Caco-2 (cell line): Measurements from ENCODE around the gene HES4. TPM values are rescaled to one million over a fixed set of nuclear protein-coding genes. Genes with fewer than 3 reads are reported as not detected.

Experiments used
- BruUV-seq: library from RNA; stranded (reverse); fragments of 400-500 nt; replicated peaks from 2 replicates; lab custom pipeline; 2021; lab: Mats Ljungman, UMichigan
- CTCF ChIA-PET: fragments of 300-600 bp; sonication (Branson Sonifier 250); formaldehyde crosslinking; loops from one replicate; lab custom pipeline; 2022; ENCODE audit warnings: antibody characterized with exemption; lab: Charles Lee
- POLR2A ChIA-PET: fragments of 300-600 bp; sonication (Branson Sonifier 250); formaldehyde crosslinking; loops from one replicate; lab custom pipeline; 2022; ENCODE audit warnings: antibody characterized with exemption; lab: Charles Lee
- DNase-seq, 2 experiments: peaks; one replicate each; pipeline versions ENCODE4 v3.0.0 to v3.0.0-alpha.2; 2020 to 2022
- H3K27me3 ChIP-seq: replicated peaks from 2 replicates; pipeline ENCODE4 v1.6.0; 2011; ENCODE audit warnings: low read length; ENCODE audit not compliant: control insufficient read depth, insufficient read depth
- H3K36me3 ChIP-seq: 2 replicates; pipeline ENCODE4 v1.5.1; 2011; ENCODE audit warnings: low read length; ENCODE audit not compliant: control insufficient read depth, insufficient read depth
- H3K4me1 ChIP-seq: fragments of 250-450 bp; sonication (Bioruptor Pico); 2 replicates; pipeline ENCODE4 v1.5.1; 2020; ENCODE audit warnings: mild to moderate bottlenecking
- H3K4me3 ChIP-seq: 2 replicates; pipeline ENCODE4 v1.5.1; 2011; ENCODE audit warnings: low read depth, mild to moderate bottlenecking, control low read depth, low read length
- H3K9me3 ChIP-seq: fragments of 250-450 bp; sonication (Bioruptor Pico); 2 replicates; pipeline ENCODE4 v1.5.1; 2020; ENCODE audit warnings: mild to moderate bottlenecking, moderate library complexity
- H3K27ac Mint-ChIP-seq: one replicate; pipeline ENCODE4 v1.8.0; 2022; ENCODE audit warnings: mixed read lengths; ENCODE audit not compliant: unreplicated experiment
- H3K27me3 Mint-ChIP-seq: one replicate; pipeline ENCODE4 v1.8.0; 2022; ENCODE audit warnings: mixed read lengths; ENCODE audit not compliant: insufficient read depth, unreplicated experiment
- H3K36me3 Mint-ChIP-seq: one replicate; pipeline ENCODE4 v1.8.0; 2022; ENCODE audit warnings: mild to moderate bottlenecking, mixed read lengths; ENCODE audit not compliant: insufficient read depth, unreplicated experiment
- H3K4me1 Mint-ChIP-seq: one replicate; pipeline ENCODE4 v1.8.0; 2022; ENCODE audit warnings: low read depth, mixed read lengths; ENCODE audit not compliant: unreplicated experiment
- H3K4me3 Mint-ChIP-seq: one replicate; pipeline ENCODE4 v1.8.0; 2022; ENCODE audit warnings: mild to moderate bottlenecking, moderate library complexity, mixed read lengths; ENCODE audit not compliant: unreplicated experiment
- H3K9me3 Mint-ChIP-seq: one replicate; pipeline ENCODE4 v1.8.0; 2022; ENCODE audit warnings: mixed read lengths; ENCODE audit not compliant: unreplicated experiment
- CTCF ChIP-seq, 2 experiments: fragments of 200-600 bp in 1 of 2; IDR thresholded peaks; 1 replicate in 1 of 2; 2 replicates in 1 of 2; pipeline versions ENCODE4 v1.5.1 to v1.8.0; 2011 to 2022; ENCODE audit warnings: antibody characterized with exemption in 1 of 2, control low read depth in 1 of 2, inconsistent platforms in 1 of 2, low read depth in 1 of 2, low read length in 1 of 2, mild to moderate bottlenecking in 1 of 2, moderate library complexity in 1 of 2; ENCODE audit not compliant: insufficient read depth in 1 of 2, severe bottlenecking in 1 of 2, unreplicated experiment in 1 of 2
- intact Hi-C: fragments of 100-400 bp; cut with micrococcal nuclease; formaldehyde crosslinking; loops from one replicate; pipeline ENCODE4 v1.10.0; 2022; ENCODE audit not compliant: unreplicated experiment
- total RNA-seq: library from RNA; stranded (reverse); gene quantifications from 2 replicates; pipeline ENCODE4 v1.2.3, GENCODE V29; 2022

The HES4 gene
- total RNA-seq, 1 experiment from 2014 or later: 53.8 TPM

DNA sequence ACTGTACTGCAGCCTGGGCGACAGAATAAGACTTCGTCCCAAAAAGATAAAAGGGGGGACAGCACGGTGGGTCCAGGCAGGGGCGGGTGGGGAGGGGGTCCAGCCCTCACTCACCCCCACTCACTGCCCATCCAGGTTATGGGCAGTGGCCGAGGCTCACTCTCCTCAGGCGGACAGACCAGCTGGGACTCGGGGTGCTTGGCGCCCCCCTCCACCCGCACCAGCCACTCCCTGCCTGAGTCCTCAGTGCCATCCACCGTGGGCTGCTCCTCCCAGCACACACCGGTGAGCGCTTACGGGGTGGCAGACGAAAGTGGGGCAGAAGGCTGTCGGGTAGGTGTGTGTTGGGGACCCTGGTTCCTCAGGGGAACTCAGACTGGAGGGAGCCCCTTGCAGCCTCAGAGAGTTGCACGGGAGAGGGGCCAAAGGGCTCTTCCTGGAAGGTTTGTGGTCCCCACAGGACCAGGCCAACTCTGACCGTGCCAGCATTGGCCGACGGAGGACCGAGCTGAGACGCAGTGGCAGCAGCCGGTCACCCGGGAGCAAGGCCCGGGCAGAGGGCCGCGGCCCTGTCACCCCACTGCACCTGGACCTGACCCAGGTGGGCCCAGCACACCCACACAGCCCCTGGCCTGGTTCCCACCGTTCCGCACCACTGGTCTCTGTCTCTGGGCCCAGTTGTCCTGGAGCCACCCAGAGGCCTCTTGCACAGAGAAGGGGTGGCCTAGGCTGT lies 27.0 kb downstream of the HES4 start:
- intact Hi-C loops: no loop called here
- TF ChIP-seq CTCF (IDR thresholded peaks at IDR 0.05; ENCODE audit: insufficient read depth in 1 of 2, low read depth in 1 of 2, low read length in 1 of 2, severe bottlenecking in 1 of 2, unreplicated experiment in 1 of 2): no peak

GRCh38 chr1:971751-972506 lies 28.0 kb downstream of the HES4 start:
- no TSS peak for BruUV-seq
- POLR2A ChIA-PET: no interaction called here

More for the DNA sequence above, 27.0 kb downstream of the HES4 start:
- Mint-ChIP-seq H3K27ac (no peak overlapping the region), H3K27me3 (no peaks in the 10 kb centered on the region), H3K4me1 (peaks cover 5% of the 10 kb centered on the region), H3K36me3 (peaks cover 2% of the 10 kb centered on the region), H3K9me3 (no peaks in the 10 kb centered on the region), H3K4me3 (no peak overlapping the region)
- CTCF ChIA-PET: no interaction called here
- POLR2A ChIA-PET: no interaction called here
- H3K4me1 ChIP-seq: peaks cover 5% of the 10 kb centered on the region; the same call in 1 of the 2 replicates
- no peak for DNase-seq
- BruUV-seq: no TSS peak
- H3K36me3 ChIP-seq: no peaks in the 10 kb centered on the region
- H3K27me3 ChIP-seq: no peaks in the 10 kb centered on the region
- H3K4me3 ChIP-seq: no peak overlapping the region
- no peaks in the 10 kb centered on the region for H3K9me3 ChIP-seq

More at GRCh38 chr1:971751-972506, 28.0 kb downstream of the HES4 start:
- no peak for DNase-seq
- intact Hi-C loops: no loop called here
- Histone ChIP-seq H3K4me3 (no peak overlapping the region), H3K9me3 (no peaks in the 10 kb centered on the region), H3K36me3 (no peaks in the 10 kb centered on the region), H3K4me1 (peaks cover 5% of the 10 kb centered on the region; the same call in 1 of the 2 replicates), H3K27me3 (no peaks in the 10 kb centered on the region)
- Mint-ChIP-seq H3K27ac (no peak overlapping the region), H3K27me3 (no peaks in the 10 kb centered on the region), H3K36me3 (no peaks in the 10 kb centered on the region), H3K9me3 (no peaks in the 10 kb centered on the region), H3K4me1 (peaks cover 5% of the 10 kb centered on the region), H3K4me3 (no peak overlapping the region)
- CTCF ChIA-PET: no interaction called here
- no peak for TF ChIP-seq CTCF (IDR thresholded peaks at IDR 0.05; ENCODE audit: insufficient read depth in 1 of 2, low read depth in 1 of 2, low read length in 1 of 2, severe bottlenecking in 1 of 2, unreplicated experiment in 1 of 2)
